Esophagus muscularis mucosa (tissue), 4 donors: ENCODE measurements around the gene HMGN1. TPM values are rescaled to one million over a fixed set of nuclear protein-coding genes. Genes with fewer than 3 reads are reported as not detected.
A peak's percentile ranks its signal among the peaks of the same experiment; 100 is the strongest.

Source experiments
- DNase-seq: peaks from one replicate; pipeline ENCODE4 v3.0.0-alpha.2; 2017; ENCODE audit errors: extremely low spot score
- H3K27ac ChIP-seq, 4 donors: fragments of 200-600 bp; sonication (generic); replicated peaks in 1 of 4; 1 replicate in 3 of 4; 2 replicates in 1 of 4; pipeline ENCODE4 v1.5.1; 2016 to 2019; ENCODE audit warnings: mild to moderate bottlenecking in 1 of 4
- H3K27me3 ChIP-seq, 4 donors: fragments of 200-600 bp; sonication (generic); one replicate each; pipeline versions ENCODE4 v1.5.1 to v1.6.0; 2016 to 2019
- H3K36me3 ChIP-seq, 4 donors: fragments of 200-600 bp; sonication (generic); one replicate each; pipeline ENCODE4 v1.5.1; 2016 to 2019
- H3K4me1 ChIP-seq, 4 donors: fragments of 200-600 bp; sonication (generic); one replicate each; pipeline ENCODE4 v1.5.1; 2016 to 2019
- H3K4me3 ChIP-seq, 4 donors: fragments of 200-600 bp; sonication (generic); 1 replicate in 2 of 4; 2 replicates in 2 of 4; pipeline ENCODE4 v1.5.1; 2016 to 2019; ENCODE audit warnings: mild to moderate bottlenecking in 4 of 4, moderate library complexity in 1 of 4
- H3K9me3 ChIP-seq, 4 donors: fragments of 200-600 bp; sonication (generic); 1 replicate in 3 of 4; 2 replicates in 1 of 4; pipeline ENCODE4 v1.5.1; 2016 to 2019
- EP300 ChIP-seq: sonication (generic); formaldehyde crosslinking; IDR thresholded peaks from one replicate; pipeline ENCODE4 v1.6.1; 2017; ENCODE audit warnings: antibody characterized with exemption
- POLR2A ChIP-seq: fragments of 450-650 bp; IDR thresholded peaks from one replicate; pipeline ENCODE4 v1.6.1; 2017; ENCODE audit warnings: antibody characterized with exemption, moderate library complexity, mild to moderate bottlenecking, low read depth
- POLR2AphosphoS5 ChIP-seq, 2 donors: sonication (generic); formaldehyde crosslinking; IDR thresholded peaks; one replicate each; pipeline ENCODE4 v1.6.1; 2017; ENCODE audit warnings: antibody characterized with exemption in 2 of 2
- WGBS: methylation state at CpG from one replicate; pipeline ENCODE4 v1.1.5; 2018; 5-methylcytosine and 5-hydroxymethylcytosine counted together
- intact Hi-C: fragments of 100-400 bp; cut with DNase I; formaldehyde crosslinking; loops from one replicate; pipeline ENCODE4 v1.15.1; 2023
- total RNA-seq, 4 donors: library from RNA; depleted of rRNA; stranded (reverse); fragments of >200 nt; gene quantifications; one replicate each; pipeline versions ENCODE4 v1.1.0 to v1.2.1, GENCODE V29; 2016
- TF ChIP-seq, protein P1 (sequence below), 3 experiments: fragments of 200-600 bp in 2 of 3; fragments of 450-650 bp in 1 of 3; sonication (generic) in 2 of 3; IDR thresholded peaks; one replicate each; pipeline ENCODE4 v1.5.1; 2017 to 2019; ENCODE audit warnings: antibody characterized with exemption in 3 of 3, mild to moderate bottlenecking in 2 of 3, moderate library complexity in 1 of 3

HMGN1 gene
- total RNA-seq, 4 donors from 2014 or later, result 69.1 to 77.4 (median 72.1) TPM

GRCh38 chr21:39346671-39347331, 2.1 kb downstream of the HMGN1 start:
- no peak for TF ChIP-seq POLR2AphosphoS5 (IDR thresholded peaks at IDR 0.05)
- no peak for TF ChIP-seq EP300
- no peak for TF ChIP-seq POLR2A
- TF ChIP-seq, protein P1, sequence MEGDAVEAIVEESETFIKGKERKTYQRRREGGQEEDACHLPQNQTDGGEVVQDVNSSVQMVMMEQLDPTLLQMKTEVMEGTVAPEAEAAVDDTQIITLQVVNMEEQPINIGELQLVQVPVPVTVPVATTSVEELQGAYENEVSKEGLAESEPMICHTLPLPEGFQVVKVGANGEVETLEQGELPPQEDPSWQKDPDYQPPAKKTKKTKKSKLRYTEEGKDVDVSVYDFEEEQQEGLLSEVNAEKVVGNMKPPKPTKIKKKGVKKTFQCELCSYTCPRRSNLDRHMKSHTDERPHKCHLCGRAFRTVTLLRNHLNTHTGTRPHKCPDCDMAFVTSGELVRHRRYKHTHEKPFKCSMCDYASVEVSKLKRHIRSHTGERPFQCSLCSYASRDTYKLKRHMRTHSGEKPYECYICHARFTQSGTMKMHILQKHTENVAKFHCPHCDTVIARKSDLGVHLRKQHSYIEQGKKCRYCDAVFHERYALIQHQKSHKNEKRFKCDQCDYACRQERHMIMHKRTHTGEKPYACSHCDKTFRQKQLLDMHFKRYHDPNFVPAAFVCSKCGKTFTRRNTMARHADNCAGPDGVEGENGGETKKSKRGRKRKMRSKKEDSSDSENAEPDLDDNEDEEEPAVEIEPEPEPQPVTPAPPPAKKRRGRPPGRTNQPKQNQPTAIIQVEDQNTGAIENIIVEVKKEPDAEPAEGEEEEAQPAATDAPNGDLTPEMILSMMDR (IDR thresholded peaks at IDR 0.05), result no peak
- Histone ChIP-seq H3K27ac (peak overlapping the region; percentile 91 to 95 (median 94)), H3K4me1 (peaks cover 19 to 51% (median 42%) of the 10 kb centered on the region in 4 donors), H3K36me3 (peaks cover 3 to 35% (median 19%) of the 10 kb centered on the region in 4 donors), H3K9me3 (no peaks in the 10 kb centered on the region), H3K27me3 (no peaks in the 10 kb centered on the region), H3K4me3 (peak overlapping the region; percentile 79 to 86 (median 84))
- 46% methylated on average over 7 of the region's 7 CpGs for WGBS
- DNase-seq, result no peak
- intact Hi-C loops, result loop anchor here (2.0 kb wide), 1 partner anchor 42 kb away; no protein-coding TSS in a partner anchor

GRCh38 chr21:39346206-39346605, 2.7 kb downstream of the HMGN1 start:
- WGBS, result 29% methylated on average over 3 of the region's 3 CpGs

DNA sequence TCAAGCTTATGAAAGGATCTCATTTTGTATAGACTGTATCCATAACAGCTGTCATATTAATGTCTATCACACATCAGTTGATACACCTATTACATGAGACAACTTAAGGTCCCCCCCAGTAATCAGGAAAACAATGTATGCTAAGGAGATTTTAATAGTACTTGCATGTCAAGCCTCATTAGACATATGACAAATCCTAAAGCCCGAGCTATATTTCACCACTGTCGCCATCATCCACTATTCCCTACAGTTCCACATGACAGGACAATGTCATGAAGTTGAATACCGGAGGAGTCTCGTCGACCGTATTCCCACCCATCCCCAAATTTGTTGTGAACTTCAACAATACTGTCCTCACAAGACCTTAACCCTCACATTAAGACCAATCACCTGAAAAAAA, 3.4 kb downstream of the HMGN1 start:
- H3K4me3 ChIP-seq, result peak overlapping the region; percentile 79 to 86 (median 84)
- H3K9me3 ChIP-seq, result no peaks in the 10 kb centered on the region
- TF ChIP-seq, protein P1 (IDR thresholded peaks at IDR 0.05), result no peak
- TF ChIP-seq POLR2A, result no peak
- TF ChIP-seq POLR2AphosphoS5 (IDR thresholded peaks at IDR 0.05), result no peak
- no peak for TF ChIP-seq EP300
- H3K4me1 ChIP-seq, result peaks cover 19 to 46% (median 41%) of the 10 kb centered on the region in 4 donors
- peaks cover 5 to 46% (median 32%) of the 10 kb centered on the region in 4 donors for H3K36me3 ChIP-seq
- H3K27me3 ChIP-seq, result no peaks in the 10 kb centered on the region
- WGBS, result 76% methylated on average over 6 of the region's 6 CpGs
- peak overlapping the region; percentile 16 to 95 (median 64) for H3K27ac ChIP-seq
- DNase-seq, result no peak
- intact Hi-C loops, result no loop called here

More at GRCh38 chr21:39346206-39346605, 2.7 kb downstream of the HMGN1 start:
- intact Hi-C loops, result loop anchor here (2.0 kb wide), 1 partner anchor 43 kb away; no protein-coding TSS in a partner anchor
- DNase-seq, result no peak
- Histone ChIP-seq H3K36me3 (peaks cover 5 to 41% (median 25%) of the 10 kb centered on the region in 4 donors), H3K27ac (peak overlapping the region in 3 of 4 donors; percentile 91 to 95 (median 94)), H3K9me3 (no peaks in the 10 kb centered on the region), H3K4me3 (peak overlapping the region; percentile 79 to 86 (median 84)), H3K27me3 (no peaks in the 10 kb centered on the region), H3K4me1 (peaks cover 19 to 51% (median 42%) of the 10 kb centered on the region in 4 donors)
- TF ChIP-seq, protein P1 (IDR thresholded peaks at IDR 0.05), result no peak
- TF ChIP-seq EP300, result no peak
- no peak for TF ChIP-seq POLR2A
- no peak for TF ChIP-seq POLR2AphosphoS5 (IDR thresholded peaks at IDR 0.05)

DNA sequence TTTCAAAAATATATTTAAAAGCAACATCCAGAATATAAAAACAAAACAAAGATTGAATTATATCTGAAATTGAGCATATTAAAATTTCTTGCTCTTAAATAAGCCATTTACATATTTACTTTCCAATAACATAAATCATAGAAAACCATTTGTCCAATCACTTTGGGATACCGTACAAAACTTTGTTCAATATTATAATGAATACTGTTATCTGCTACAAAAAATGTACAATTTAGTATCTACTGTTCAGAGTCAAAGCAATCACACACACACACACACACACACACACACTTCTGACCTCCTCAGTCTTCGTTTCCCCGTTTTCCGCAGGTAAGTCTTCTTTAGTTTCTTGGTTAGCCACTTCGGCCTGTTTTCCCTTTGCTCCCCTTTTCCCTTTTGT, 4.0 kb downstream of the HMGN1 start:
- no peak for DNase-seq
- 87% methylated on average over 5 of the region's 5 CpGs for WGBS
- peaks cover 18 to 40% (median 36%) of the 10 kb centered on the region in 4 donors for H3K4me1 ChIP-seq
- H3K36me3 ChIP-seq, result peaks cover 5 to 46% (median 32%) of the 10 kb centered on the region in 4 donors
- H3K27ac ChIP-seq, result peak overlapping the region in 1 of 4 donors; percentile 94
- H3K4me3 ChIP-seq, result no peak overlapping the region
- H3K27me3 ChIP-seq, result no peaks in the 10 kb centered on the region
- H3K9me3 ChIP-seq, result no peaks in the 10 kb centered on the region
- TF ChIP-seq POLR2A, result no peak
- TF ChIP-seq, protein P1 (IDR thresholded peaks at IDR 0.05), result no peak
- TF ChIP-seq EP300, result no peak
- no peak for TF ChIP-seq POLR2AphosphoS5 (IDR thresholded peaks at IDR 0.05)
- intact Hi-C loops, result no loop called here
